HK-2 (cell line): ENCODE results near the gene PRIM2.
"Not testable (repeated sequence)": the region's sequence is repeated elsewhere in the genome, so short reads cannot be mapped to it uniquely, and the experiment has no call there.

ENCODE experiments used
- DNase-seq: peaks from one replicate; pipeline ENCODE4 v3.0.0-alpha.2; 2018; ENCODE audit not compliant: unreplicated experiment

PRIM2 gene

GRCh38 chr6:57445790-57446468, 128.5 kb downstream of the PRIM2 start:
- not testable (repeated sequence) for DNase-seq

GRCh38 chr6:57449496-57450066, 132.2 kb downstream of the PRIM2 start:
- not testable (repeated sequence) for DNase-seq

GRCh38 chr6:57459781-57460180, 142.4 kb downstream of the PRIM2 start:
- not testable (repeated sequence) for DNase-seq

GRCh38 chr6:57461022-57461421, 143.6 kb downstream of the PRIM2 start:
- not testable (repeated sequence) for DNase-seq

GRCh38 chr6:57463809-57464208, 146.4 kb downstream of the PRIM2 start:
- DNase-seq = not testable (repeated sequence)

- DNase-seq = not testable (repeated sequence)
These were observed 148.5 kb downstream of the PRIM2 start for GRCh38 chr6:57465968-57466367.

GRCh38 chr6:57469072-57469471, 151.6 kb downstream of the PRIM2 start:
- no peak for DNase-seq

- DNase-seq = not testable (repeated sequence)
These were observed 152.7 kb downstream of the PRIM2 start for GRCh38 chr6:57470148-57470547.

- not testable (repeated sequence) for DNase-seq
These were observed 154.0 kb downstream of the PRIM2 start for GRCh38 chr6:57471314-57471864.

GRCh38 chr6:57472861-57473362, 155.5 kb downstream of the PRIM2 start:
- DNase-seq = not testable (repeated sequence)

GRCh38 chr6:57474862-57475475, 157.5 kb downstream of the PRIM2 start:
- not testable (repeated sequence) for DNase-seq

GRCh38 chr6:57475656-57476055, 158.2 kb downstream of the PRIM2 start:
- not testable (repeated sequence) for DNase-seq

- DNase-seq = not testable (repeated sequence)
These were observed 162.8 kb downstream of the PRIM2 start for GRCh38 chr6:57480194-57480593.

GRCh38 chr6:57481121-57481520, 163.7 kb downstream of the PRIM2 start:
- DNase-seq = not testable (repeated sequence)

GRCh38 chr6:57482471-57482870, 165.0 kb downstream of the PRIM2 start:
- not testable (repeated sequence) for DNase-seq

- not testable (repeated sequence) for DNase-seq
These were observed 169.2 kb downstream of the PRIM2 start for GRCh38 chr6:57486494-57487081.

GRCh38 chr6:57488551-57488950, 171.1 kb downstream of the PRIM2 start:
- not testable (repeated sequence) for DNase-seq

- not testable (repeated sequence) for DNase-seq
These were observed 172.5 kb downstream of the PRIM2 start for GRCh38 chr6:57489887-57490286.

- not testable (repeated sequence) for DNase-seq
These were observed 174.4 kb downstream of the PRIM2 start for GRCh38 chr6:57491795-57492194.

GRCh38 chr6:57496251-57496650, 178.8 kb downstream of the PRIM2 start:
- DNase-seq = not testable (repeated sequence)

- not testable (repeated sequence) for DNase-seq
These were observed 183.1 kb downstream of the PRIM2 start for GRCh38 chr6:57500368-57501021.
